Measurements from ENCODE around the gene DOC2B. TPM values are rescaled to one million over a fixed set of nuclear protein-coding genes. Genes with fewer than 3 reads are reported as not detected.

The DOC2B gene
- polyA plus RNA-seq, 6 donors from 2014 or later = not detected

GRCh38 chr17:193426-193810, 12.0 kb upstream of the DOC2B start:
- DNase-seq (no peak), ATAC-seq (ENCODE audit: low read depth in 2 of 2) (no peak)
- Mint-ChIP-seq H3K27ac (no peak overlapping the region), H3K27me3 (peaks cover 0 to 10% (median 0%) of the 10 kb centered on the region in 3 donors), H3K4me1 (no peaks in the 10 kb centered on the region), H3K9me3 (no peaks in the 10 kb centered on the region), H3K36me3 (no peaks in the 10 kb centered on the region), H3K4me3 (no peak overlapping the region)

- Mint-ChIP-seq H3K9me3 (no peaks in the 10 kb centered on the region), H3K36me3 (no peaks in the 10 kb centered on the region), H3K4me3 (no peak overlapping the region), H3K27me3 (peaks cover 0 to 7% (median 0%) of the 10 kb centered on the region in 3 donors), H3K27ac (no peak overlapping the region), H3K4me1 (no peaks in the 10 kb centered on the region)
- ATAC-seq (ENCODE audit: low read depth in 2 of 2) (no peak), DNase-seq (no peak)
These were observed 11.4 kb upstream of the DOC2B start for GRCh38 chr17:192666-193425.

- H3K9me3 Mint-ChIP-seq = no peaks in the 10 kb centered on the region
- no peaks in the 10 kb centered on the region for H3K36me3 Mint-ChIP-seq
- H3K27me3 Mint-ChIP-seq = peaks cover 9 to 22% (median 17%) of the 10 kb centered on the region in 3 donors
- no peak for DNase-seq
- H3K27ac Mint-ChIP-seq = no peak overlapping the region
- H3K4me3 Mint-ChIP-seq = no peak overlapping the region
- ATAC-seq (ENCODE audit: low read depth in 2 of 2) = no peak
- no peaks in the 10 kb centered on the region for H3K4me1 Mint-ChIP-seq
These were observed 8.0 kb upstream of the DOC2B start for GRCh38 chr17:189444-189843.

- Mint-ChIP-seq H3K4me1 (peaks cover 2 to 3% (median 2%) of the 10 kb centered on the region in 3 donors), H3K36me3 (no peaks in the 10 kb centered on the region), H3K9me3 (peaks cover 0 to 2% (median 0%) of the 10 kb centered on the region in 7 donors), H3K4me3 (no peak overlapping the region), H3K27me3 (peaks cover 28 to 45% (median 40%) of the 10 kb centered on the region in 3 donors), H3K27ac (no peak overlapping the region)
- DNase-seq (no peak), ATAC-seq (ENCODE audit: low read depth in 2 of 2) (no peak)
These were observed 5.7 kb upstream of the DOC2B start for GRCh38 chr17:187130-187529.

GRCh38 chr17:185445-186138, 4.1 kb upstream of the DOC2B start:
- Mint-ChIP-seq H3K27me3 (peaks cover 31 to 50% (median 44%) of the 10 kb centered on the region in 3 donors), H3K4me3 (peak overlapping the region in 1 of 8 donors; percentile 51)
- no peak for DNase-seq

GRCh38 chr17:183021-183420, 1.6 kb upstream of the DOC2B start:
- ATAC-seq (ENCODE audit: low read depth in 2 of 2) = no peak

More at GRCh38 chr17:185445-186138, 4.1 kb upstream of the DOC2B start:
- Mint-ChIP-seq H3K36me3 (no peaks in the 10 kb centered on the region), H3K27ac (no peak overlapping the region), H3K9me3 (peaks cover 0 to 4% (median 0%) of the 10 kb centered on the region in 7 donors), H3K4me1 (peaks cover 5 to 7% (median 7%) of the 10 kb centered on the region in 3 donors)
- ATAC-seq (ENCODE audit: low read depth in 2 of 2) = no peak

GRCh38 chr17:182050-182751, 751 bp upstream of the DOC2B start:
- Mint-ChIP-seq H3K36me3 (no peaks in the 10 kb centered on the region), H3K4me1 (peaks cover 5 to 7% (median 7%) of the 10 kb centered on the region in 3 donors), H3K27me3 (peaks cover 44 to 76% (median 66%) of the 10 kb centered on the region in 3 donors)

More at GRCh38 chr17:183021-183420, 1.6 kb upstream of the DOC2B start:
- Mint-ChIP-seq H3K27ac (no peak overlapping the region), H3K27me3 (peaks cover 38 to 69% (median 58%) of the 10 kb centered on the region in 3 donors), H3K36me3 (no peaks in the 10 kb centered on the region), H3K4me1 (peaks cover 5 to 7% (median 7%) of the 10 kb centered on the region in 3 donors), H3K4me3 (no peak overlapping the region), H3K9me3 (peaks cover 0 to 4% (median 0%) of the 10 kb centered on the region in 7 donors)
- no peak for DNase-seq

GRCh38 chr17:180381-181244, 837 bp downstream of the DOC2B start:
- Mint-ChIP-seq H3K27ac (no peak overlapping the region), H3K9me3 (peaks cover 0 to 4% (median 0%) of the 10 kb centered on the region in 7 donors), H3K4me1 (peaks cover 5 to 7% (median 7%) of the 10 kb centered on the region in 3 donors), H3K36me3 (no peaks in the 10 kb centered on the region), H3K4me3 (peak overlapping the region in 1 of 8 donors; percentile 29), H3K27me3 (peaks cover 46 to 66% (median 62%) of the 10 kb centered on the region in 3 donors)
- DNase-seq = no peak
- ATAC-seq (ENCODE audit: low read depth in 2 of 2) = no peak

More at GRCh38 chr17:182050-182751, 751 bp upstream of the DOC2B start:
- Mint-ChIP-seq H3K9me3 (peaks cover 0 to 4% (median 0%) of the 10 kb centered on the region in 7 donors), H3K4me3 (peak overlapping the region in 6 of 8 donors; percentile 38 to 75 (median 54)), H3K27ac (peak overlapping the region in 1 of 6 donors; percentile 30)
- ATAC-seq (ENCODE audit: low read depth in 2 of 2) (no peak), DNase-seq (no peak)

GRCh38 chr17:179781-180380, 1.6 kb downstream of the DOC2B start:
- no peak overlapping the region for H3K4me3 Mint-ChIP-seq

GRCh38 chr17:179066-179432, 2.4 kb downstream of the DOC2B start:
- Mint-ChIP-seq H3K4me1 (peaks cover 5 to 7% (median 7%) of the 10 kb centered on the region in 3 donors), H3K27ac (no peak overlapping the region), H3K36me3 (no peaks in the 10 kb centered on the region), H3K9me3 (peaks cover 0 to 4% (median 0%) of the 10 kb centered on the region in 7 donors), H3K27me3 (peaks cover 36 to 53% (median 51%) of the 10 kb centered on the region in 3 donors), H3K4me3 (no peak overlapping the region)
- DNase-seq (no peak), ATAC-seq (ENCODE audit: low read depth in 2 of 2) (no peak)

More at GRCh38 chr17:179781-180380, 1.6 kb downstream of the DOC2B start:
- peaks cover 5 to 7% (median 7%) of the 10 kb centered on the region in 3 donors for H3K4me1 Mint-ChIP-seq
- peaks cover 40 to 59% (median 55%) of the 10 kb centered on the region in 3 donors for H3K27me3 Mint-ChIP-seq
- no peak for ATAC-seq (ENCODE audit: low read depth in 2 of 2)
- DNase-seq = no peak
- H3K27ac Mint-ChIP-seq = no peak overlapping the region
- H3K9me3 Mint-ChIP-seq = peaks cover 0 to 4% (median 0%) of the 10 kb centered on the region in 7 donors
- H3K36me3 Mint-ChIP-seq = no peaks in the 10 kb centered on the region

- DNase-seq = no peak
- H3K4me1 Mint-ChIP-seq = peaks cover 5 to 7% (median 7%) of the 10 kb centered on the region in 3 donors
- H3K27me3 Mint-ChIP-seq = peaks cover 33 to 47% (median 45%) of the 10 kb centered on the region in 3 donors
- peaks cover 0 to 3% (median 0%) of the 10 kb centered on the region in 7 donors for H3K9me3 Mint-ChIP-seq
- H3K36me3 Mint-ChIP-seq = no peaks in the 10 kb centered on the region
- H3K27ac Mint-ChIP-seq = no peak overlapping the region
- no peak for ATAC-seq (ENCODE audit: low read depth in 2 of 2)
- peak overlapping the region in 1 of 8 donors; percentile 63 for H3K4me3 Mint-ChIP-seq
These were observed 3.0 kb downstream of the DOC2B start for GRCh38 chr17:178292-179065.

Measured in naive B cell (primary cell).